ENCODE measurements around the gene SMR3B.

SMR3B gene

GRCh38 chr4:70372760-70373159, 10.2 kb upstream of the SMR3B start:
- TF ChIP-seq, protein P1, sequence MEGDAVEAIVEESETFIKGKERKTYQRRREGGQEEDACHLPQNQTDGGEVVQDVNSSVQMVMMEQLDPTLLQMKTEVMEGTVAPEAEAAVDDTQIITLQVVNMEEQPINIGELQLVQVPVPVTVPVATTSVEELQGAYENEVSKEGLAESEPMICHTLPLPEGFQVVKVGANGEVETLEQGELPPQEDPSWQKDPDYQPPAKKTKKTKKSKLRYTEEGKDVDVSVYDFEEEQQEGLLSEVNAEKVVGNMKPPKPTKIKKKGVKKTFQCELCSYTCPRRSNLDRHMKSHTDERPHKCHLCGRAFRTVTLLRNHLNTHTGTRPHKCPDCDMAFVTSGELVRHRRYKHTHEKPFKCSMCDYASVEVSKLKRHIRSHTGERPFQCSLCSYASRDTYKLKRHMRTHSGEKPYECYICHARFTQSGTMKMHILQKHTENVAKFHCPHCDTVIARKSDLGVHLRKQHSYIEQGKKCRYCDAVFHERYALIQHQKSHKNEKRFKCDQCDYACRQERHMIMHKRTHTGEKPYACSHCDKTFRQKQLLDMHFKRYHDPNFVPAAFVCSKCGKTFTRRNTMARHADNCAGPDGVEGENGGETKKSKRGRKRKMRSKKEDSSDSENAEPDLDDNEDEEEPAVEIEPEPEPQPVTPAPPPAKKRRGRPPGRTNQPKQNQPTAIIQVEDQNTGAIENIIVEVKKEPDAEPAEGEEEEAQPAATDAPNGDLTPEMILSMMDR (IDR thresholded peaks at IDR 0.05; ENCODE audit: low read depth, low read length, missing control alignments) = no peak
- Histone ChIP-seq H3K4me3 (ENCODE audit: low read depth, low read length) (no peak overlapping the region), H3K36me3 (replicated peaks) (no peaks in the 10 kb centered on the region), H3K27me3 (replicated peaks) (no peaks in the 10 kb centered on the region), H3K27ac (no peak overlapping the region)
- in situ Hi-C loops (cut with HindIII; ENCODE audit: low pct_ligation_motif_present, low sequenced_read_pairs) = no loop called here
- no peak for DNase-seq

- in situ Hi-C loops (cut with HindIII; ENCODE audit: low pct_ligation_motif_present, low sequenced_read_pairs) = no loop called here
- TF ChIP-seq, protein P1 (IDR thresholded peaks at IDR 0.05; ENCODE audit: low read depth, low read length, missing control alignments) = no peak
- no peak for DNase-seq
Measured at GRCh38 chr4:70380578-70380977, 2.4 kb upstream of the SMR3B start.

DNA sequence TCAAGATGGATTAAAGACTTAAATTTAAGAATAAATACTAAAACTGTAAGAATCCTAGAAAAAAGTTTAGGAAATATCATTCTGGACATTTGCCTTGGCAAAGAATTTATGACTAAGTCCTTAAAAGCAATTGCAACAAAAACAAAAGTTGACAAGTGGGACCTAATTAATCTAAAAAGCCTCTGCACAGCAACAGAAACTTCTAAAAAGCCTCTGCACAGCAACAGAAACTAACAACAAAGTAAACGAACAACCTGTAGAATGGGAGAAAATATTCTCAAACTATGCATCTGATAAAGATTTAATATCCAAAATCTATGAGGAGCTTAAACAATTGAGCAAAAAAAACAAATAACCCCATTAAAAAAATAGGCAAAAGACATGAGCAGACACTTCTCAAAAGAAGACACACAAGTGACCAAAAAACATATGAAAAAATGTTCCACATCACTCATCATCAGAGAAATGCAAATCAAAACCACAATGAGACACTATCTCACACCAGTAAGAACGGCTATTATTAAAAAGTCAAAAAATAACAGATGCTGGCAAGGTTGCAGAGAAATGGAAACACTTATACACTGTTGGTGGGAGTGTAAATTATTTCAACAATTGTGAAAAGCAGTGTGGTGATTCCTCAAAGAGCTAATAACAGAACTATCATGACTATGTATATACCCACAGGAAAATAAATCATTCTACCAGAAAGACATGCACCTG, 9.3 kb downstream of the SMR3B start:
- no peak overlapping the region for H3K4me3 ChIP-seq (ENCODE audit: low read depth, low read length)
- in situ Hi-C loops (cut with HindIII; ENCODE audit: low pct_ligation_motif_present, low sequenced_read_pairs) = no loop called here
- no peaks in the 10 kb centered on the region for H3K27me3 ChIP-seq (replicated peaks)
- DNase-seq = no peak
- TF ChIP-seq, protein P1 (IDR thresholded peaks at IDR 0.05; ENCODE audit: low read depth, low read length, missing control alignments) = no peak
- no peak overlapping the region for H3K27ac ChIP-seq
- H3K36me3 ChIP-seq (replicated peaks) = no peaks in the 10 kb centered on the region

More at GRCh38 chr4:70380578-70380977, 2.4 kb upstream of the SMR3B start:
- no peak overlapping the region for H3K27ac ChIP-seq
- no peaks in the 10 kb centered on the region for H3K36me3 ChIP-seq (replicated peaks)
- no peak overlapping the region for H3K4me3 ChIP-seq (ENCODE audit: low read depth, low read length)
- no peaks in the 10 kb centered on the region for H3K27me3 ChIP-seq (replicated peaks)

DNA sequence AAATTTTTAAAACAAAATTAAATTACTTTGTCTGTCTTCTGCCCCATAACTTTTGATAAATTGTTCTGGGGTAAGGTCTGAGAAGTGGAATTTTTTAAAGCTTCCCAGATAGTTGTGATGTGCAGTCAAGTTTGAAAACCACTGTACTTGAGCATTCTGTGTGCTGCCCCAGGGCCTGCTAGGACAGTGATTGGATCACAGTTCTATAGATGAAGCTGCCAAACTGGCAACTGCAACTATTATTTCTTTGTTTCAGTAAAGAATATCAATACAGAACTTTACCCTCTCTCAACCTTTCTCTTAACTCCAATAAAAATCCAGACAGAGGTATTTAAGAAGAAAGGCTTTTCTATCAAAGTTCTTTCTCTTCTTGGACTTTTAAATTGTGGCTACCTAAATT, 14.6 kb downstream of the SMR3B start, which contains the start of gene OPRPN:
TSS of gene OPRPN (plus strand) at position 361 of the 400 bp plus-strand sequence. CDS start 1,346 bp downstream, outside the sequence.
- in situ Hi-C loops (cut with HindIII; ENCODE audit: low pct_ligation_motif_present, low sequenced_read_pairs) = no loop called here
- no peak within 1 kb of the TSS for H3K4me3 ChIP-seq (ENCODE audit: low read depth, low read length)
- H3K27ac ChIP-seq = no peak within 1 kb of the TSS
- no peak for DNase-seq
- no peaks in the 10 kb centered on the region for H3K27me3 ChIP-seq (replicated peaks)
- TF ChIP-seq, protein P1 (IDR thresholded peaks at IDR 0.05; ENCODE audit: low read depth, low read length, missing control alignments) = no peak
- H3K36me3 ChIP-seq (replicated peaks) = no peaks in the 10 kb centered on the region

GRCh38 chr4:70399319-70399718, 16.4 kb downstream of the SMR3B start:
- in situ Hi-C loops (cut with HindIII; ENCODE audit: low pct_ligation_motif_present, low sequenced_read_pairs) = no loop called here
- H3K27me3 ChIP-seq (replicated peaks) = no peaks in the 10 kb centered on the region
- H3K27ac ChIP-seq = no peak overlapping the region
- TF ChIP-seq, protein P1 (IDR thresholded peaks at IDR 0.05; ENCODE audit: low read depth, low read length, missing control alignments) = no peak
- H3K4me3 ChIP-seq (ENCODE audit: low read depth, low read length) = no peak overlapping the region
- no peak for DNase-seq
- no peaks in the 10 kb centered on the region for H3K36me3 ChIP-seq (replicated peaks)

DNA sequence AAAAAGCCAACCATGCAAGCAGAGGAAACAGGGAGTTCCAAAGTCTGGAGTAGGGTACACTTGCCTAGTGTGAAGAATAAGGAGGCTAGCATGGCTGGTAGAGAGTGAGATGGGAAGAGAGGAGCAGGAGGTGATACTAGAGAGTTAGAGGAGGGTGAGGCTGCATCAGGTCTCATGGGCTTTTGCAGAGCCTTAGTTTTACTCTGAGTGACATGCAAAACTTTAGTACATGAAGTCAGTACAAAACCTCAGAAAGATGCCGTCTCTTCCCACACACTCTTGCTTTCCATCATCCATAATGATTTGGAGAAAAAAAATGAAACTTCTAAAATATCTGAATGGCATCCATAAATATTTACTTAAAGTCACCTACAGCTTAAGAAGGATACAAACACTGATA, 19.8 kb downstream of the SMR3B start:
- TF ChIP-seq, protein P1 (IDR thresholded peaks at IDR 0.05; ENCODE audit: low read depth, low read length, missing control alignments) = no peak
- no peaks in the 10 kb centered on the region for H3K27me3 ChIP-seq (replicated peaks)
- no peaks in the 10 kb centered on the region for H3K36me3 ChIP-seq (replicated peaks)
- in situ Hi-C loops (cut with HindIII; ENCODE audit: low pct_ligation_motif_present, low sequenced_read_pairs) = no loop called here
- no peak overlapping the region for H3K27ac ChIP-seq
- no peak overlapping the region for H3K4me3 ChIP-seq (ENCODE audit: low read depth, low read length)
- no peak for DNase-seq
